Measurements from ENCODE around the gene EYA4. TPM values are rescaled to one million over a fixed set of nuclear protein-coding genes. Genes with fewer than 3 reads are reported as not detected.

EYA4 gene
- total RNA-seq, 1 experiment from 2014 or later = not detected

DNA sequence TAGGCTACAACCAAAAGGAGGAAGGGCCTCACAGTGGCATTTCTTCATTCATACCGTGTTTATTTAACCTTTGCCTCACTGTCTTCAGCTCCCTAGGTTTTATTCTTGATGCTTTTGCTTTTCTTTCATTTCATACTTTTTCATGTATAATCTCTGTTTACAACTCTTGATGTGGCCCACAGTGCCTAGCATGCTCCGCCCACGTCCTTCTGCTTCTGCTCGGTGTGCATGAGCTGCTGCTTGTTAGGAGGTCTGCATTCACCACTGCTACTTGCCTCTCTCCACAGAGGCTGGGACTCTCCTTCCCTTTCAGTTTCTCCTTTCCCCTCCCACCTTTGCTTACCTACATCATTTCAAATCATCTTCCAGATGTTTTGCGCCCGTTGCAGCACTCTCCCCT, 147.6 kb downstream of the EYA4 start:
- intact Hi-C loops (cut with micrococcal nuclease; ENCODE audit: unreplicated experiment) = loop anchor here (5.0 kb wide), 1 partner anchor 124 kb away; no protein-coding TSS in a partner anchor
- H3K27ac ChIP-seq (ENCODE audit: low read length) = no peak overlapping the region
- DNase-seq (ENCODE audit: low read depth, low spot score) = no peak
- H3K9me3 ChIP-seq (ENCODE audit: control insufficient read depth, insufficient read depth, low read depth, low read length) = no peaks in the 10 kb centered on the region
- H3K36me3 ChIP-seq (ENCODE audit: control insufficient read depth, insufficient read depth, low read length) = no peaks in the 10 kb centered on the region
- TF ChIP-seq TCF7L2 (IDR thresholded peaks at IDR 0.05; ENCODE audit: low read depth, low read length) = no peak
- TF ChIP-seq SIN3A (IDR thresholded peaks at IDR 0.05; ENCODE audit: borderline replicate concordance, insufficient read depth, low read depth, low read length) = no peak
- TF ChIP-seq, protein P1, sequence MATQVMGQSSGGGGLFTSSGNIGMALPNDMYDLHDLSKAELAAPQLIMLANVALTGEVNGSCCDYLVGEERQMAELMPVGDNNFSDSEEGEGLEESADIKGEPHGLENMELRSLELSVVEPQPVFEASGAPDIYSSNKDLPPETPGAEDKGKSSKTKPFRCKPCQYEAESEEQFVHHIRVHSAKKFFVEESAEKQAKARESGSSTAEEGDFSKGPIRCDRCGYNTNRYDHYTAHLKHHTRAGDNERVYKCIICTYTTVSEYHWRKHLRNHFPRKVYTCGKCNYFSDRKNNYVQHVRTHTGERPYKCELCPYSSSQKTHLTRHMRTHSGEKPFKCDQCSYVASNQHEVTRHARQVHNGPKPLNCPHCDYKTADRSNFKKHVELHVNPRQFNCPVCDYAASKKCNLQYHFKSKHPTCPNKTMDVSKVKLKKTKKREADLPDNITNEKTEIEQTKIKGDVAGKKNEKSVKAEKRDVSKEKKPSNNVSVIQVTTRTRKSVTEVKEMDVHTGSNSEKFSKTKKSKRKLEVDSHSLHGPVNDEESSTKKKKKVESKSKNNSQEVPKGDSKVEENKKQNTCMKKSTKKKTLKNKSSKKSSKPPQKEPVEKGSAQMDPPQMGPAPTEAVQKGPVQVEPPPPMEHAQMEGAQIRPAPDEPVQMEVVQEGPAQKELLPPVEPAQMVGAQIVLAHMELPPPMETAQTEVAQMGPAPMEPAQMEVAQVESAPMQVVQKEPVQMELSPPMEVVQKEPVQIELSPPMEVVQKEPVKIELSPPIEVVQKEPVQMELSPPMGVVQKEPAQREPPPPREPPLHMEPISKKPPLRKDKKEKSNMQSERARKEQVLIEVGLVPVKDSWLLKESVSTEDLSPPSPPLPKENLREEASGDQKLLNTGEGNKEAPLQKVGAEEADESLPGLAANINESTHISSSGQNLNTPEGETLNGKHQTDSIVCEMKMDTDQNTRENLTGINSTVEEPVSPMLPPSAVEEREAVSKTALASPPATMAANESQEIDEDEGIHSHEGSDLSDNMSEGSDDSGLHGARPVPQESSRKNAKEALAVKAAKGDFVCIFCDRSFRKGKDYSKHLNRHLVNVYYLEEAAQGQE (IDR thresholded peaks at IDR 0.05; ENCODE audit: insufficient read depth in 1 of 2, low read depth in 2 of 2, low read length in 1 of 2) = no peak
- TF ChIP-seq, protein P2, sequence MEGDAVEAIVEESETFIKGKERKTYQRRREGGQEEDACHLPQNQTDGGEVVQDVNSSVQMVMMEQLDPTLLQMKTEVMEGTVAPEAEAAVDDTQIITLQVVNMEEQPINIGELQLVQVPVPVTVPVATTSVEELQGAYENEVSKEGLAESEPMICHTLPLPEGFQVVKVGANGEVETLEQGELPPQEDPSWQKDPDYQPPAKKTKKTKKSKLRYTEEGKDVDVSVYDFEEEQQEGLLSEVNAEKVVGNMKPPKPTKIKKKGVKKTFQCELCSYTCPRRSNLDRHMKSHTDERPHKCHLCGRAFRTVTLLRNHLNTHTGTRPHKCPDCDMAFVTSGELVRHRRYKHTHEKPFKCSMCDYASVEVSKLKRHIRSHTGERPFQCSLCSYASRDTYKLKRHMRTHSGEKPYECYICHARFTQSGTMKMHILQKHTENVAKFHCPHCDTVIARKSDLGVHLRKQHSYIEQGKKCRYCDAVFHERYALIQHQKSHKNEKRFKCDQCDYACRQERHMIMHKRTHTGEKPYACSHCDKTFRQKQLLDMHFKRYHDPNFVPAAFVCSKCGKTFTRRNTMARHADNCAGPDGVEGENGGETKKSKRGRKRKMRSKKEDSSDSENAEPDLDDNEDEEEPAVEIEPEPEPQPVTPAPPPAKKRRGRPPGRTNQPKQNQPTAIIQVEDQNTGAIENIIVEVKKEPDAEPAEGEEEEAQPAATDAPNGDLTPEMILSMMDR (IDR thresholded peaks at IDR 0.05) = no peak
- no peak for TF ChIP-seq POLR2AphosphoS5 (IDR thresholded peaks at IDR 0.05; ENCODE audit: low read depth, low read length)
- ChIA-PET CTCF (no interaction called here), POLR2A (no interaction called here)
- no TSS peak for BruUV-seq (replicated peaks)
- ATAC-seq = no peak
- no peak overlapping the region for H3K4me3 ChIP-seq (ENCODE audit: low read depth in 2 of 2, low read length in 2 of 2)
- no peaks in the 10 kb centered on the region for H3K4me1 ChIP-seq (ENCODE audit: control insufficient read depth, insufficient read depth, low read length)
- in situ Hi-C loops (cut with HindIII; ENCODE audit: low pct_unique_long_range_greater_than_20kb, low sequenced_read_pairs) = no loop called here
- no peaks in the 10 kb centered on the region; the same call in 1 of the 2 replicates for H3K27me3 ChIP-seq (ENCODE audit: control insufficient read depth, insufficient read depth, low read length)

DNA sequence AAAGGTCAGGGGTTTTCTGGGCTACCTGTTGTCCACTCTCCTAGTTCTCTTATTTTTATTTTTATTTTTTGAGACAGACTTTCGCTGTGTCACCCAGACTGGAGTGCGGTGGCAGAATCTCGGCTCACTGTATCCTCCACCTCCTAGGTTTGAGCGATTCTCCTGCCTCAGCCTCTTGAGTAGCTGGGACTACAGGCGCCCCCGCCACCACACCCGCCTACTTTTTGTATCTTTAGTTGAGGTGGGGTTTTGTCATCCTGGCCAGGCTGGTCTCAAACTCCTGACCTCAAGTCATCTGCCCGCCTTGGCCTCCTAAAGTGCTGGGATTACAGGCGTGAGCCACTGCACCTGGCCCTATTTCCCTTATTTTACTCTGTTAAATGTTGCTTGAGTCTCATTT, 149.0 kb downstream of the EYA4 start:
- no peaks in the 10 kb centered on the region; the same call in 1 of the 2 replicates for H3K27me3 ChIP-seq (ENCODE audit: control insufficient read depth, insufficient read depth, low read length)
- no peaks in the 10 kb centered on the region for H3K4me1 ChIP-seq (ENCODE audit: control insufficient read depth, insufficient read depth, low read length)
- DNase-seq (ENCODE audit: low read depth, low spot score) (no peak), ATAC-seq (no peak)
- no peaks in the 10 kb centered on the region for H3K36me3 ChIP-seq (ENCODE audit: control insufficient read depth, insufficient read depth, low read length)
- H3K27ac ChIP-seq (ENCODE audit: low read length) = no peak overlapping the region
- no peaks in the 10 kb centered on the region for H3K9me3 ChIP-seq (ENCODE audit: control insufficient read depth, insufficient read depth, low read depth, low read length)
- no TSS peak for BruUV-seq (replicated peaks)
- intact Hi-C loops (cut with micrococcal nuclease; ENCODE audit: unreplicated experiment) (no loop called here), in situ Hi-C loops (cut with HindIII; ENCODE audit: low pct_unique_long_range_greater_than_20kb, low sequenced_read_pairs) (no loop called here)
- CTCF ChIA-PET = no interaction called here
- POLR2A ChIA-PET = no interaction called here
- H3K4me3 ChIP-seq (ENCODE audit: low read depth in 2 of 2, low read length in 2 of 2) = no peak overlapping the region
- no peak for TF ChIP-seq POLR2AphosphoS5 (IDR thresholded peaks at IDR 0.05; ENCODE audit: low read depth, low read length)
- TF ChIP-seq, protein P1 (IDR thresholded peaks at IDR 0.05; ENCODE audit: insufficient read depth in 1 of 2, low read depth in 2 of 2, low read length in 1 of 2) = no peak
- TF ChIP-seq SIN3A (IDR thresholded peaks at IDR 0.05; ENCODE audit: borderline replicate concordance, insufficient read depth, low read depth, low read length) = no peak
- TF ChIP-seq, protein P2 (IDR thresholded peaks at IDR 0.05) = no peak
- no peak for TF ChIP-seq TCF7L2 (IDR thresholded peaks at IDR 0.05; ENCODE audit: low read depth, low read length)

Data from Panc1 (cell line).